Measurements from ENCODE around the gene LOXHD1. TPM values are rescaled to one million over a fixed set of nuclear protein-coding genes. Genes with fewer than 3 reads are reported as not detected.
A peak's percentile ranks its signal among the peaks of the same experiment; 100 is the strongest.

Gene LOXHD1
- total and polyA plus RNA-seq, 2 of the 13 experiments (the other 11 are each of a cell fraction or from before 2014, with no cell fraction given): not detected

DNA sequence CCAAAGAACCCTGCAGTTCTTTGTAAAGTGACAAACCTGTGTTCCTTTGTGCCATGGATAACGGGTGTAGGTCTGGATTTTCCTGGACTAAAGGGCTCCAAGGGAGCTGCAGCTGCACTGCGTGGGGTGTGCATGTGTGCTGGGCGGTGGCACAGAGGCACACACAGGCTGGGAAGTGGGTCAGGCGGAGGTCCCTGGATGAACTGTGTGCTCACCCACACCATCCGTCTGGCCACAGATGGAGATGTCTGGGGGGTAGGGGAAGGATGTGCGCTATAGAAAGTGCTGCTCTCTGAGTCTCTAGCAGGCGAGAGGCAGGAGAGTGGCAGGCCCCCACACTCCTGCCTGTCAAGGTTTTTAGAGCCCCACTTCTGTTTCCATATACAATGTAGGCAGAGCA, 137.2 kb downstream of the LOXHD1 start:
- Histone ChIP-seq H3K27ac (ENCODE audit: extremely low read length, insufficient read depth, low read length) (no peak overlapping the region), H3K4me1 (ENCODE audit: insufficient read depth, low read length) (no peaks in the 10 kb centered on the region), H3K4me2 (ENCODE audit: low read depth, low read length) (no peak overlapping the region), H4K20me1 (ENCODE audit: insufficient read depth, low read length) (no peaks in the 10 kb centered on the region), H3K4me3 (replicated peaks in 1 of 3; ENCODE audit: insufficient read depth in 1 of 3, low read depth in 2 of 3, low read length in 3 of 3) (no peak overlapping the region), H3K27me3 (ENCODE audit: control insufficient read depth in 1 of 2, insufficient read depth in 2 of 2, low read length in 2 of 2) (no peaks in the 10 kb centered on the region; a peak in 2 of 5 replicates), H2AFZ (ENCODE audit: low read length) (no peak overlapping the region), H3K79me2 (ENCODE audit: insufficient read depth, low read length) (no peaks in the 10 kb centered on the region), H3K9me3 (ENCODE audit: low read length) (no peaks in the 10 kb centered on the region), H3K36me3 (replicated peaks in 1 of 2; ENCODE audit: control insufficient read depth in 1 of 2, insufficient read depth in 2 of 2, low read length in 2 of 2) (no peaks in the 10 kb centered on the region), H3K9ac (ENCODE audit: insufficient read depth, low read depth, low read length) (no peak overlapping the region)
- no CpG with 5 or more reads among the region's 7 CpGs for WGBS (ENCODE audit: low lambda C conversion rate)
- intact Hi-C loops (cut with micrococcal nuclease; ENCODE audit: unreplicated experiment): no loop called here
- FAIRE-seq (no peak), ATAC-seq (no peak), DNase-seq (ENCODE audit: low spot score) (no peak)
- no TSS peak for BruUV-seq (replicated peaks)
- TF ChIP-seq ZNF781 (CRISPR knock-in tag; IDR thresholded peaks at IDR 0.05; ENCODE audit: borderline replicate concordance, not compliant biosample characterization) (no peak), PRPF4 (IDR thresholded peaks at IDR 0.05; ENCODE audit: low read depth, low read length, poor library complexity, severe bottlenecking) (no peak), RARG (CRISPR knock-in tag; IDR thresholded peaks at IDR 0.05; ENCODE audit: low read depth) (no peak), NFYC (CRISPR knock-in tag; IDR thresholded peaks at IDR 0.05) (no peak), ZNF879 (CRISPR knock-in tag; IDR thresholded peaks at IDR 0.05) (no peak)
- TF ChIP-seq, protein P1, sequence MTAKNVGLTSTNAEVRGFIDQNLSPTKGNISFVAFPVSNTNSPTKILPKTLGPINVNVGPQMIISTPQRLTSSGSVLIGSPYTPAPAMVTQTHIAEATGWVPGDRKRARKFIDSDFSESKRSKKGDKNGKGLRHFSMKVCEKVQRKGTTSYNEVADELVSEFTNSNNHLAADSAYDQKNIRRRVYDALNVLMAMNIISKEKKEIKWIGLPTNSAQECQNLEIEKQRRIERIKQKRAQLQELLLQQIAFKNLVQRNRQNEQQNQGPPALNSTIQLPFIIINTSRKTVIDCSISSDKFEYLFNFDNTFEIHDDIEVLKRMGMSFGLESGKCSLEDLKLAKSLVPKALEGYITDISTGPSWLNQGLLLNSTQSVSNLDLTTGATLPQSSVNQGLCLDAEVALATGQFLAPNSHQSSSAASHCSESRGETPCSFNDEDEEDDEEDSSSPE (CRISPR knock-in tag; IDR thresholded peaks at IDR 0.05): no peak
- ChIA-PET POLR2A (no interaction called here), CTCF (ENCODE audit: low intra/inter-chr PET ratio, low total read pairs) (no interaction called here)
- in situ Hi-C loops (cut with HindIII; ENCODE audit: extremely low pct_ligation_motif_present, low pct_unique_long_range_greater_than_20kb): no loop called here

DNA sequence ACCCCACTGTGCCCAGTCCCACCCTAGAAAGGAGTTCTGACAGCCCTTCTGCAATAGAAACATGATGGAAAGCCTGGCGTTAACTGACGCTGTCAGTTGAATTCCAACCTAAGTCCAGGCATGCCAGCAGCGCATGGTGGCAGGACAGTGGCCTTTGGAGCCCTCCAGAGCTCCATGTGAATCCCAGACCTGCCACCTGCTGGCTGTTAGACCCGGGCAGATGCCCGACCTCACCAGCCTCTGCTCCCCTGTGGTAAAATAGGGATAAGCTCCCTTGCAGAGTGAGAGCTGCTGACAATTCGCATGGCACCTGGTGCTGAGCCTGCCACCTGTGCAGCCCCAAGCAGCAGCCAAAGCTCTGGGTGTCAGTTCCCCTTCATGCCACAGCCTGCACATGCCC, 138.6 kb downstream of the LOXHD1 start:
- BruUV-seq (replicated peaks): no TSS peak
- Histone ChIP-seq H3K9me3 (ENCODE audit: low read length) (no peaks in the 10 kb centered on the region), H3K79me2 (ENCODE audit: insufficient read depth, low read length) (no peaks in the 10 kb centered on the region), H3K4me3 (replicated peaks in 1 of 3; ENCODE audit: insufficient read depth in 1 of 3, low read depth in 2 of 3, low read length in 3 of 3) (no peak overlapping the region), H3K36me3 (replicated peaks in 1 of 2; ENCODE audit: control insufficient read depth in 1 of 2, insufficient read depth in 2 of 2, low read length in 2 of 2) (no peaks in the 10 kb centered on the region), H3K4me1 (ENCODE audit: insufficient read depth, low read length) (no peaks in the 10 kb centered on the region), H4K20me1 (ENCODE audit: insufficient read depth, low read length) (no peaks in the 10 kb centered on the region), H3K4me2 (ENCODE audit: low read depth, low read length) (no peak overlapping the region), H2AFZ (ENCODE audit: low read length) (no peak overlapping the region), H3K27ac (ENCODE audit: extremely low read length, insufficient read depth, low read length) (no peak overlapping the region), H3K27me3 (ENCODE audit: control insufficient read depth in 1 of 2, insufficient read depth in 2 of 2, low read length in 2 of 2) (no peaks in the 10 kb centered on the region; a peak in 2 of 5 replicates), H3K9ac (ENCODE audit: insufficient read depth, low read depth, low read length) (no peak overlapping the region)
- POLR2A ChIA-PET: no interaction called here
- intact Hi-C loops (cut with micrococcal nuclease; ENCODE audit: unreplicated experiment) (no loop called here), in situ Hi-C loops (cut with HindIII; ENCODE audit: extremely low pct_ligation_motif_present, low pct_unique_long_range_greater_than_20kb) (no loop called here)
- peak; percentile 9 for DNase-seq (ENCODE audit: low spot score)
- WGBS (ENCODE audit: low lambda C conversion rate): 0% methylated on average over 4 of the region's 6 CpGs
- ATAC-seq: peak; percentile 94
- CTCF ChIA-PET (ENCODE audit: low intra/inter-chr PET ratio, low total read pairs): no interaction called here
- no peak for FAIRE-seq
- TF ChIP-seq ZNF792 (CRISPR knock-in tag; IDR thresholded peaks at IDR 0.05): no peak
- no peak for TF ChIP-seq CHD2 (IDR thresholded peaks at IDR 0.05; ENCODE audit: low read depth, low read length)
- TF ChIP-seq, protein P2, sequence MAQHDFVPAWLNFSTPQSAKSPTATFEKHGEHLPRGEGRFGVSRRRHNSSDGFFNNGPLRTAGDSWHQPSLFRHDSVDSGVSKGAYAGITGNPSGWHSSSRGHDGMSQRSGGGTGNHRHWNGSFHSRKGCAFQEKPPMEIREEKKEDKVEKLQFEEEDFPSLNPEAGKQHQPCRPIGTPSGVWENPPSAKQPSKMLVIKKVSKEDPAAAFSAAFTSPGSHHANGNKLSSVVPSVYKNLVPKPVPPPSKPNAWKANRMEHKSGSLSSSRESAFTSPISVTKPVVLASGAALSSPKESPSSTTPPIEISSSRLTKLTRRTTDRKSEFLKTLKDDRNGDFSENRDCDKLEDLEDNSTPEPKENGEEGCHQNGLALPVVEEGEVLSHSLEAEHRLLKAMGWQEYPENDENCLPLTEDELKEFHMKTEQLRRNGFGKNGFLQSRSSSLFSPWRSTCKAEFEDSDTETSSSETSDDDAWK (CRISPR knock-in tag; IDR thresholded peaks at IDR 0.05): no peak
- TF ChIP-seq ZNF549 (CRISPR knock-in tag; IDR thresholded peaks at IDR 0.05): no peak
- TF ChIP-seq, protein P3, sequence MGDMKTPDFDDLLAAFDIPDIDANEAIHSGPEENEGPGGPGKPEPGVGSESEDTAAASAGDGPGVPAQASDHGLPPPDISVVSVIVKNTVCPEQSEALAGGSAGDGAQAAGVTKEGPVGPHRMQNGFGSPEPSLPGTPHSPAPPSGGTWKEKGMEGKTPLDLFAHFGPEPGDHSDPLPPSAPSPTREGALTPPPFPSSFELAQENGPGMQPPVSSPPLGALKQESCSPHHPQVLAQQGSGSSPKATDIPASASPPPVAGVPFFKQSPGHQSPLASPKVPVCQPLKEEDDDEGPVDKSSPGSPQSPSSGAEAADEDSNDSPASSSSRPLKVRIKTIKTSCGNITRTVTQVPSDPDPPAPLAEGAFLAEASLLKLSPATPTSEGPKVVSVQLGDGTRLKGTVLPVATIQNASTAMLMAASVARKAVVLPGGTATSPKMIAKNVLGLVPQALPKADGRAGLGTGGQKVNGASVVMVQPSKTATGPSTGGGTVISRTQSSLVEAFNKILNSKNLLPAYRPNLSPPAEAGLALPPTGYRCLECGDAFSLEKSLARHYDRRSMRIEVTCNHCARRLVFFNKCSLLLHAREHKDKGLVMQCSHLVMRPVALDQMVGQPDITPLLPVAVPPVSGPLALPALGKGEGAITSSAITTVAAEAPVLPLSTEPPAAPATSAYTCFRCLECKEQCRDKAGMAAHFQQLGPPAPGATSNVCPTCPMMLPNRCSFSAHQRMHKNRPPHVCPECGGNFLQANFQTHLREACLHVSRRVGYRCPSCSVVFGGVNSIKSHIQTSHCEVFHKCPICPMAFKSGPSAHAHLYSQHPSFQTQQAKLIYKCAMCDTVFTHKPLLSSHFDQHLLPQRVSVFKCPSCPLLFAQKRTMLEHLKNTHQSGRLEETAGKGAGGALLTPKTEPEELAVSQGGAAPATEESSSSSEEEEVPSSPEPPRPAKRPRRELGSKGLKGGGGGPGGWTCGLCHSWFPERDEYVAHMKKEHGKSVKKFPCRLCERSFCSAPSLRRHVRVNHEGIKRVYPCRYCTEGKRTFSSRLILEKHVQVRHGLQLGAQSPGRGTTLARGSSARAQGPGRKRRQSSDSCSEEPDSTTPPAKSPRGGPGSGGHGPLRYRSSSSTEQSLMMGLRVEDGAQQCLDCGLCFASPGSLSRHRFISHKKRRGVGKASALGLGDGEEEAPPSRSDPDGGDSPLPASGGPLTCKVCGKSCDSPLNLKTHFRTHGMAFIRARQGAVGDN (CRISPR knock-in tag; IDR thresholded peaks at IDR 0.05): 0 out of 2 replicates have a peak, but pooled peaks have one; percentile 9
- no peak for TF ChIP-seq ZBTB1 (CRISPR knock-in tag; IDR thresholded peaks at IDR 0.05; ENCODE audit: borderline replicate concordance)
- TF ChIP-seq CHD4 (IDR thresholded peaks at IDR 0.05; ENCODE audit: borderline replicate concordance, low read length): no peak
